IMR-90 (cell line): Measurements from ENCODE around the gene STK10. TPM values are rescaled to one million over a fixed set of nuclear protein-coding genes. Genes with fewer than 3 reads are reported as not detected.

Experiments used
- ATAC-seq: fragments of 200-7000 bp; cut with Tn5 transposase; 2 replicates; pipeline ENCODE4 v1.9.1; 2020; ENCODE audit warnings: low read depth, mild to moderate bottlenecking, moderate library complexity
- BruUV-seq: library from RNA; stranded (reverse); fragments of 400-500 nt; replicated peaks from 2 replicates; lab custom pipeline; 2021; lab: Mats Ljungman, UMichigan
- CTCF ChIA-PET: fragments of 300-600 bp; formaldehyde crosslinking; extraction: SDS; loops from one replicate; lab custom pipeline; 2021; ENCODE audit warnings: antibody characterized with exemption; lab: Yijun Ruan, JAX
- POLR2A ChIA-PET: fragments of 300-600 bp; sonication (Branson Sonifier 250); formaldehyde crosslinking; loops from one replicate; lab custom pipeline; 2022; ENCODE audit warnings: antibody characterized with exemption; ENCODE audit not compliant: unreplicated experiment; lab: Charles Lee
- DNase-seq: peaks from one replicate; pipeline ENCODE4 v3.0.0; 2013
- H2AFZ ChIP-seq: replicated peaks from 2 replicates; pipeline ENCODE3; 2013; ENCODE audit warnings: low read length, mild to moderate bottlenecking; ENCODE audit not compliant: poor library complexity
- H2AK5ac ChIP-seq: 2 replicates; pipeline ENCODE4 v1.6.1; 2013; ENCODE audit warnings: low read depth, low read length, inconsistent platforms
- H2AK9ac ChIP-seq: replicated peaks from 2 replicates; pipeline ENCODE3; 2013; ENCODE audit warnings: mild to moderate bottlenecking, low read depth, low read length, moderate library complexity; ENCODE audit not compliant: poor library complexity
- H2BK120ac ChIP-seq: 2 replicates; pipeline ENCODE4 v1.6.1; 2013; ENCODE audit warnings: low read depth, low read length, inconsistent platforms
- H2BK15ac ChIP-seq: 3 replicates; pipeline ENCODE4 v1.6.1; 2013; ENCODE audit warnings: low read depth, low read length, inconsistent platforms
- H2BK20ac ChIP-seq: 2 replicates; pipeline ENCODE4 v1.6.1; 2013; ENCODE audit warnings: low read depth, mild to moderate bottlenecking, inconsistent platforms, low read length, moderate library complexity
- H2BK5ac ChIP-seq: 2 replicates; pipeline ENCODE4 v1.6.1; 2013; ENCODE audit warnings: mild to moderate bottlenecking, low read depth, low read length, inconsistent platforms; ENCODE audit not compliant: poor library complexity, severe bottlenecking
- H3K14ac ChIP-seq: replicated peaks from 2 replicates; pipeline ENCODE4 v1.6.1; 2013; ENCODE audit warnings: low read depth, low read length, inconsistent platforms
- H3K18ac ChIP-seq: 2 replicates; pipeline ENCODE4 v1.6.1; 2013; ENCODE audit warnings: low read depth, low read length, control low read depth
- H3K23ac ChIP-seq: 2 replicates; pipeline ENCODE4 v1.6.1; 2013; ENCODE audit warnings: low read depth, low read length, inconsistent platforms
- H3K27ac ChIP-seq: 2 replicates; pipeline ENCODE4 v1.5.1; 2013; ENCODE audit warnings: mild to moderate bottlenecking, control low read depth, low read length; ENCODE audit not compliant: insufficient read depth
- H3K27me3 ChIP-seq: 2 replicates; pipeline ENCODE4 v1.6.1; 2013; ENCODE audit warnings: low read length; ENCODE audit not compliant: control insufficient read depth, insufficient read depth
- H3K36me3 ChIP-seq: 2 replicates; pipeline ENCODE4 v1.6.1; 2013; ENCODE audit warnings: low read length, mixed read lengths; ENCODE audit not compliant: control insufficient read depth, insufficient read depth
- H3K4ac ChIP-seq: 2 replicates; pipeline ENCODE4 v1.6.1; 2013; ENCODE audit warnings: low read depth, low read length, inconsistent platforms
- H3K4me1 ChIP-seq: 2 replicates; pipeline ENCODE4 v1.6.1; 2013; ENCODE audit warnings: low read length, mixed read lengths; ENCODE audit not compliant: control insufficient read depth, insufficient read depth
- H3K4me2 ChIP-seq: 2 replicates; pipeline ENCODE4 v1.6.1; 2013; ENCODE audit warnings: low read depth, mild to moderate bottlenecking, control low read depth, low read length, moderate library complexity
- H3K4me3 ChIP-seq: 2 replicates; pipeline ENCODE4 v1.5.1; 2013; ENCODE audit warnings: low read depth, mild to moderate bottlenecking, control low read depth, low read length, moderate library complexity; ENCODE audit not compliant: insufficient read depth
- H3K56ac ChIP-seq: 2 replicates; pipeline ENCODE4 v1.6.1; 2013; ENCODE audit warnings: low read length, inconsistent platforms; ENCODE audit not compliant: insufficient read depth; ENCODE audit errors: extremely low read depth
- H3K79me1 ChIP-seq, 2 experiments: 2 replicates each; pipeline ENCODE4 v1.6.1; 2013; ENCODE audit warnings: low read length in 2 of 2, inconsistent platforms in 1 of 2, low read depth in 1 of 2
- H3K9ac ChIP-seq: 2 replicates; pipeline ENCODE4 v1.6.1; 2013; ENCODE audit warnings: low read depth, low read length, control low read depth
- H3K9me1 ChIP-seq: 2 replicates; pipeline ENCODE4 v1.6.1; 2013; ENCODE audit warnings: low read length, inconsistent platforms; ENCODE audit not compliant: insufficient read depth
- H3K9me3 ChIP-seq: 2 replicates; pipeline ENCODE4 v1.6.1; 2013; ENCODE audit warnings: low read length; ENCODE audit not compliant: control insufficient read depth, insufficient read depth
- H4K20me1 ChIP-seq: 2 replicates; pipeline ENCODE4 v1.6.1; 2013; ENCODE audit warnings: low read length, inconsistent platforms; ENCODE audit not compliant: insufficient read depth
- H4K5ac ChIP-seq: 2 replicates; pipeline ENCODE4 v1.6.1; 2013; ENCODE audit warnings: mild to moderate bottlenecking, low read depth, low read length, control low read depth
- H4K8ac ChIP-seq, 2 experiments: 2 replicates each; pipeline ENCODE4 v1.6.1; 2013; ENCODE audit warnings: low read depth in 2 of 2, low read length in 2 of 2, control low read depth in 1 of 2, inconsistent platforms in 1 of 2
- H4K91ac ChIP-seq: 2 replicates; pipeline ENCODE4 v1.6.1; 2013; ENCODE audit warnings: low read depth, low read length, inconsistent platforms; ENCODE audit not compliant: insufficient read depth
- POLR2A ChIP-seq: IDR thresholded peaks from 2 replicates; pipeline ENCODE4 v1.6.1; 2012; ENCODE audit warnings: mild to moderate bottlenecking, low read depth, low read length
- SMC3 ChIP-seq: fragments of 150-350 bp; IDR thresholded peaks from 2 replicates; pipeline ENCODE4 v1.6.1; 2016; ENCODE audit warnings: low read depth, mild to moderate bottlenecking, antibody characterized with exemption, low read length, moderate library complexity
- USF2 ChIP-seq: fragments of 150-350 bp; IDR thresholded peaks from 2 replicates; pipeline ENCODE4 v1.6.1; 2017; ENCODE audit warnings: mild to moderate bottlenecking, antibody characterized with exemption, low read length, low read depth
- WGBS, 2 experiments: methylation state at CpG; one replicate each; pipeline versions ENCODE4 v1.1.5 to v1.1.7; 2013; ENCODE audit warnings: missing lambda C conversion rate in 2 of 2; ENCODE audit not compliant: insufficient read length in 1 of 2; ENCODE audit errors: extremely low coverage in 2 of 2; 5-methylcytosine and 5-hydroxymethylcytosine counted together
- dilution Hi-C: fragments of 300-500 bp; cut with HindIII; formaldehyde crosslinking; loops from one replicate; pipeline ENCODE4 v1.14.3; 2018; ENCODE audit warnings: low sequenced_read_pairs; ENCODE audit not compliant: unreplicated experiment
- in situ Hi-C: fragments of 300-500 bp; cut with MboI; formaldehyde crosslinking; loops from 3 replicates; pipeline ENCODE4 v1.14.3; 2019; ENCODE audit warnings: low sequenced_read_pairs, inconsistent platforms, mixed read lengths
- intact Hi-C: fragments of 100-400 bp; cut with micrococcal nuclease; formaldehyde crosslinking; loops from 2 replicates; pipeline ENCODE4 v1.10.0; 2022
- polyA plus RNA-seq, 3 experiments: library from polyadenylated mRNA; depleted of rRNA; stranded (reverse); fragments of >200 nt; gene quantifications; 2 replicates each; pipeline ENCODE4 v1.2.3, GENCODE V29; 2012; ENCODE audit warnings: low replicate concordance in 1 of 3
- total RNA-seq: library from RNA; depleted of rRNA; stranded (reverse); fragments of >200 nt; gene quantifications from 2 replicates; pipeline ENCODE4 v1.2.3, GENCODE V29; 2012

The STK10 gene
- total and polyA plus RNA-seq, 2 of the 4 experiments (the other 2 are of a cell fraction): 15.4 to 18.5 TPM

DNA sequence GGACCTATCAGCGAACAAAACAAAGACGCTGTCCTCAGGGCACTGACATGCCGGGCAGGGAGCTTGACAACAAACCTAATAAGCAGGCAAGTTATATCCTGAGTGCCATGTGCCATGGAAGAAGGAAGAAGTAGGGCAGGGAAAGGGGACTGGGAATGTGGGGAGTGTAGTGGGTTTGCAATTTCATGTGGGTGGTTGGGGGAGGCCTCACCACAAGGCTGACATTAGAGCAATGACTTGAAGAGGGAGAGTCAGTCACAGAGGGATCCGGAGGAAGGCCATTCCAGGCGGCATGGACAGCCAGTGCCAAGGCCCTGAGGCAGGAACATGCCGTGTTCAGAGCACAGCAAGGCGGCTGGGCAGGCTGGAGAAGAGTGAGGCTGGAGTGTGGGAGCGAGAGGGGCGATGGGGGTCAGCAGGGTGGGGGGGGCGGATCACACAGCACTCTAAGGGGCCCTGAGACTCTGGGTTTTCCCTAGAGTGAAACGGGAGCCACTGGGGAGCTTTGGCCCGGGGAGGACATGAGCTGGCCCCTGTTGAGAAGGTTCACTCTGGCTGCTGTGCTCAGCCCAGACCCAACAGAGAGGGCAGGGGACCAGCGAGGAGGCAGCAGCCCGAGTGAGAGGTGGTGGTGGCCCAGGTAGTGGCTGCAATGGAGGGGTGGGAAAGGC, 86.3 kb downstream of the STK10 start:
- intact Hi-C loops: loop anchor here (10.0 kb wide), 2 partner anchors 253 to 353 kb away; partner anchors contain the start of gene SH3PXD2B

More for the DNA sequence above, 86.3 kb downstream of the STK10 start:
- H3K4ac ChIP-seq: peak overlapping the region; percentile 99
- H2AK5ac ChIP-seq: peak overlapping the region; percentile 100
- dilution Hi-C loops (no loop called here), in situ Hi-C loops (loop anchor here (5.0 to 10.0 kb wide), 2 partner anchors 86 to 183 kb away; partner anchors contain the start of genes STK10 and UBTD2)
- peak overlapping the region; percentile 95 for H4K91ac ChIP-seq
- H3K56ac ChIP-seq: no peak overlapping the region
- peak overlapping the region; percentile 97; the same call in 1 of the 2 replicates for H2BK20ac ChIP-seq
- peak overlapping the region; percentile 98; the same call in 1 of the 2 replicates for H3K14ac ChIP-seq
- H3K4me1 ChIP-seq: peaks cover 32% of the 10 kb centered on the region
- 92% methylated on average over 8 of the region's 14 CpGs; no CpG with 5 or more reads in 1 of the 2 experiments for WGBS, 2 experiments
- peak overlapping the region; percentile 32 for H2AK9ac ChIP-seq
- no peak overlapping the region for H3K18ac ChIP-seq
- H2BK120ac ChIP-seq: peak overlapping the region; percentile 99
- no peak overlapping the region for H2BK5ac ChIP-seq
- peak overlapping the region; percentile 21 to 94; a peak in 2 of 4 replicates for H4K8ac ChIP-seq
- H3K79me1 ChIP-seq: peaks cover 13 to 56% of the 10 kb centered on the region in 2 experiments; a peak in 3 of 4 replicates
- no peaks in the 10 kb centered on the region for H3K27me3 ChIP-seq
- H2AFZ ChIP-seq: peak overlapping the region; percentile 18
- DNase-seq (no peak), ATAC-seq (no peak)
- H3K9ac ChIP-seq: no peak overlapping the region
- H3K4me3 ChIP-seq: no peak overlapping the region
- H4K5ac ChIP-seq: peak overlapping the region; percentile 93; the same call in 1 of the 2 replicates
- 0 out of 2 replicates have a peak overlapping the region, but pooled peaks have one; percentile 32 for H3K23ac ChIP-seq
- no peak overlapping the region for H3K27ac ChIP-seq
- peaks cover 12% of the 10 kb centered on the region for H3K36me3 ChIP-seq
- ChIA-PET CTCF (no interaction called here), POLR2A (no interaction called here)
- H4K20me1 ChIP-seq: peaks cover 4% of the 10 kb centered on the region; the same call in 1 of the 2 replicates
- peak overlapping the region; percentile 86; the same call in 1 of the 3 replicates for H2BK15ac ChIP-seq
- H3K9me1 ChIP-seq: peaks cover 30% of the 10 kb centered on the region
- no peak for TF ChIP-seq SMC3
- TF ChIP-seq USF2: no peak
- TF ChIP-seq POLR2A: no peak
- no peak overlapping the region for H3K4me2 ChIP-seq
- H3K9me3 ChIP-seq: no peaks in the 10 kb centered on the region
- BruUV-seq: no TSS peak
